ENCODE measurements around the gene TFAP2A. TPM values are rescaled to one million over a fixed set of nuclear protein-coding genes. Genes with fewer than 3 reads are reported as not detected.

TFAP2A gene
- total and polyA plus RNA-seq, 10 of the 15 experiments (the other 5 are each of a cell fraction or from before 2014, with no cell fraction given) = 0.05 to 0.46 (median 0.17) TPM; not detected in 4

- Histone ChIP-seq H3K36me3 (ENCODE audit: control insufficient read depth in 2 of 2, insufficient read depth in 2 of 2, low read length in 1 of 2) (no peaks in the 10 kb centered on the region), H3K4me2 (ENCODE audit: control insufficient read depth, insufficient read depth) (no peak overlapping the region), H3K4me3 (no peak overlapping the region), H3K9ac (ENCODE audit: control insufficient read depth, insufficient read depth, low read length) (no peak overlapping the region), H3K27ac (ENCODE audit: control insufficient read depth, insufficient read depth) (no peak overlapping the region), H2AFZ (ENCODE audit: control insufficient read depth, low read depth, low read length) (no peak overlapping the region), H4K20me1 (ENCODE audit: control insufficient read depth, insufficient read depth) (no peaks in the 10 kb centered on the region), H3K79me2 (ENCODE audit: control insufficient read depth, insufficient read depth, low read length) (no peaks in the 10 kb centered on the region), H3K4me1 (ENCODE audit: control insufficient read depth, insufficient read depth, low read length) (peaks cover 15% of the 10 kb centered on the region), H3K9me3 (replicated peaks; ENCODE audit: control insufficient read depth, insufficient read depth, low read length) (peaks cover 9% of the 10 kb centered on the region; the same call in 2 of the 3 replicates), H3K27me3 (replicated peaks in 1 of 2; ENCODE audit: control insufficient read depth in 2 of 2, insufficient read depth in 2 of 2, low read length in 1 of 2) (peaks cover 3 to 31% of the 10 kb centered on the region in 2 experiments; a peak in 3 of 4 replicates)
- no peak for ATAC-seq
- WGBS (ENCODE audit: insufficient coverage, insufficient replicate concordance, low lambda C conversion rate, missing lambda C conversion rate) = 25% methylated on average over 8 of the region's 8 CpGs
- no peak for TF ChIP-seq DPF2 (IDR thresholded peaks at IDR 0.05)
- TF ChIP-seq MEF2B (IDR thresholded peaks at IDR 0.05; ENCODE audit: partially characterized antibody, poor library complexity, severe bottlenecking) = no peak
- TF ChIP-seq CEBPZ (IDR thresholded peaks at IDR 0.05; ENCODE audit: low read depth, low read length) = no peak
- TF ChIP-seq NKRF (conservative IDR thresholded peaks at IDR 0.05) = no peak
- TF ChIP-seq NR2C1 (IDR thresholded peaks at IDR 0.05) = no peak
- TF ChIP-seq WRNIP1 (IDR thresholded peaks at IDR 0.05; ENCODE audit: borderline replicate concordance, low read depth, low read length) = no peak
- TF ChIP-seq ZZZ3 (IDR thresholded peaks at IDR 0.05; ENCODE audit: control insufficient read depth, insufficient read length, low read depth) = no peak
- TF ChIP-seq BACH1 (IDR thresholded peaks at IDR 0.05; ENCODE audit: borderline replicate concordance) = no peak
- no peak for TF ChIP-seq USF1 (IDR thresholded peaks at IDR 0.05; ENCODE audit: borderline replicate concordance, extremely low read length, insufficient read depth, low read depth, low read length)
- no peak for TF ChIP-seq STAT1 (conservative IDR thresholded peaks at IDR 0.05)
- intact Hi-C loops (cut with micrococcal nuclease; ENCODE audit: unreplicated experiment) (no loop called here), in situ Hi-C loops (cut with MboI) (no loop called here)
- BruUV-seq (replicated peaks) = no TSS peak
- ChIA-PET CTCF (interaction anchor here (0.7 to 1.7 kb wide), 2 partner anchors 20 to 25 kb away, joined by 3 to 8 read pairs; no protein-coding TSS in a partner anchor), SMC1A (ENCODE audit: uncharacterized antibody, unreplicated experiment) (interaction anchor here (0.6 kb wide), 1 partner anchor 1030 kb away, joined by 3 read pairs; no protein-coding TSS in a partner anchor), RAD21 (ENCODE audit: unreplicated experiment) (interaction anchor here (0.6 kb wide), 1 partner anchor 56 kb away, joined by 3 read pairs; no protein-coding TSS in a partner anchor), POLR2A (interaction anchor here (0.7 to 1.7 kb wide), 2 partner anchors 13 to 20 kb away, joined by 3 read pairs; no protein-coding TSS in a partner anchor)
- no peak for FAIRE-seq
- no peak for DNase-seq (ENCODE audit: low read depth, low spot score)
Observed at GRCh38 chr6:10409233-10409721, 5.6 kb downstream of the TFAP2A start.
